Trophoblast cell (in vitro differentiated cells and primary cell): ENCODE data around the gene SLC25A44.
A peak's percentile ranks its signal among the peaks of the same experiment; 100 is the strongest.

Experiments used
- DNase-seq, 2 donors: peaks; one replicate each; pipeline ENCODE4 v3.0.0-alpha.2; 2016
- H2AFZ ChIP-seq: 2 replicates; pipeline ENCODE4 v1.6.1; 2013; ENCODE audit warnings: low read length, moderate library complexity, mild to moderate bottlenecking; ENCODE audit not compliant: insufficient read depth, poor library complexity
- H2AK5ac ChIP-seq: 2 replicates; pipeline ENCODE4 v1.6.1; 2013; ENCODE audit warnings: mild to moderate bottlenecking, low read length
- H2BK120ac ChIP-seq: 2 replicates; pipeline ENCODE4 v1.6.1; 2013; ENCODE audit warnings: low read length, mild to moderate bottlenecking, moderate library complexity; ENCODE audit not compliant: insufficient read depth, poor library complexity
- H2BK12ac ChIP-seq: 2 replicates; pipeline ENCODE4 v1.6.1; 2013; ENCODE audit warnings: mild to moderate bottlenecking, low read length, moderate library complexity
- H2BK5ac ChIP-seq: 2 replicates; pipeline ENCODE4 v1.6.1; 2013; ENCODE audit warnings: low read length, low read depth, moderate library complexity, mild to moderate bottlenecking; ENCODE audit not compliant: poor library complexity
- H3K14ac ChIP-seq: 2 replicates; pipeline ENCODE4 v1.6.1; 2013; ENCODE audit warnings: mild to moderate bottlenecking, low read length
- H3K18ac ChIP-seq: 2 replicates; pipeline ENCODE4 v1.6.1; 2013; ENCODE audit warnings: mild to moderate bottlenecking, low read length
- H3K23ac ChIP-seq: 2 replicates; pipeline ENCODE4 v1.6.1; 2013; ENCODE audit warnings: low read length
- H3K27ac ChIP-seq: 2 replicates; pipeline ENCODE4 v1.5.1; 2013; ENCODE audit warnings: low read depth, mild to moderate bottlenecking, inconsistent platforms, low read length, moderate library complexity
- H3K27me3 ChIP-seq: 2 replicates; pipeline ENCODE4 v1.6.1; 2013; ENCODE audit warnings: inconsistent platforms, mild to moderate bottlenecking, low read length, moderate library complexity; ENCODE audit not compliant: insufficient read depth
- H3K36me3 ChIP-seq, 2 experiments: 1 replicate in 1 of 2; 2 replicates in 1 of 2; pipeline ENCODE4 v1.6.1; 2013; ENCODE audit warnings: low read length in 2 of 2, mild to moderate bottlenecking in 2 of 2, moderate library complexity in 1 of 2; ENCODE audit not compliant: insufficient read depth in 2 of 2, control insufficient read depth in 1 of 2
- H3K4ac ChIP-seq: 2 replicates; pipeline ENCODE4 v1.6.1; 2013; ENCODE audit warnings: low read depth, mild to moderate bottlenecking, low read length, moderate library complexity
- H3K4me1 ChIP-seq, 2 experiments: 1 replicate in 1 of 2; 2 replicates in 1 of 2; pipeline ENCODE4 v1.6.1; 2013; ENCODE audit warnings: low read length in 2 of 2, mild to moderate bottlenecking in 2 of 2, moderate library complexity in 1 of 2; ENCODE audit not compliant: insufficient read depth in 2 of 2, control insufficient read depth in 1 of 2
- H3K4me2 ChIP-seq: 2 replicates; pipeline ENCODE4 v1.6.1; 2013; ENCODE audit warnings: inconsistent platforms, mild to moderate bottlenecking, low read length, moderate library complexity
- H3K4me3 ChIP-seq: 2 replicates; pipeline ENCODE4 v1.5.1; 2013; ENCODE audit warnings: mild to moderate bottlenecking, low read depth, low read length, inconsistent platforms
- H3K79me1 ChIP-seq: one replicate; pipeline ENCODE4 v1.6.1; 2013; ENCODE audit warnings: low read length
- H3K79me2 ChIP-seq: 2 replicates; pipeline ENCODE4 v1.6.1; 2013; ENCODE audit warnings: low read length, mild to moderate bottlenecking; ENCODE audit not compliant: control insufficient read depth, insufficient read depth, poor library complexity
- H3K9ac ChIP-seq: 2 replicates; pipeline ENCODE4 v1.6.1; 2013; ENCODE audit warnings: mild to moderate bottlenecking, low read length
- H3K9me3 ChIP-seq: 2 replicates; pipeline ENCODE4 v1.6.1; 2013; ENCODE audit warnings: low read depth, mild to moderate bottlenecking, control low read depth, inconsistent platforms, low read length; ENCODE audit not compliant: insufficient read depth
- H4K12ac ChIP-seq: 2 replicates; pipeline ENCODE4 v1.6.1; 2013; ENCODE audit warnings: low read depth, mild to moderate bottlenecking, low read length, moderate library complexity
- H4K8ac ChIP-seq: 2 replicates; pipeline ENCODE4 v1.6.1; 2013; ENCODE audit warnings: low read depth, mild to moderate bottlenecking, low read length, moderate library complexity
- H4K91ac ChIP-seq: one replicate; pipeline ENCODE4 v1.6.1; 2013; ENCODE audit warnings: low read depth, mild to moderate bottlenecking, low read length, moderate library complexity
- WGBS: extraction: QIAGEN DNeasy Blood & Tissue Kit; methylation state at CpG from one replicate; pipeline ENCODE4 v1.1.7; 2013; ENCODE audit warnings: missing lambda C conversion rate; ENCODE audit not compliant: insufficient read length, insufficient coverage; ENCODE audit errors: extremely low coverage; 5-methylcytosine and 5-hydroxymethylcytosine counted together

The SLC25A44 gene

DNA sequence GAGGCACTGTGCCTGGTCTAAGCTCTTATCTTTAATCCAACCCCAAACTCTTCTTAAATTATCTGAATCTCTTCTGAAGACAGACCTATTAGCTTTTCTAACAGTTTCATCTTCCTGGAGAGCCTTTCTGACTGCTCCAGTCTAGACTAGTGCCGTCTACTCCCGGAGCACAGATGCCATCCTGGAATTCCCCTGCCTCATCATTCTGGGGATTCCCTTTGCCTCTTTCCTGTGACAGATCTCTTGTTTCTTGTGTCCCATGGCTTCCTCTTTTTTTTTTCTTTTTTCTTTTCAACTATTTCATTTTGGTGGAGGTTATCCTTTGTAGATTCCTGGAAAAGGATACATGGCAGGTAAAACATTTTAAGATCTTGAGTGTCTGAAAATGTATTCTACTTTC lies 28.8 kb upstream of the SLC25A44 start:
- peak in 1 of 2 donors; percentile 57 for DNase-seq

DNA sequence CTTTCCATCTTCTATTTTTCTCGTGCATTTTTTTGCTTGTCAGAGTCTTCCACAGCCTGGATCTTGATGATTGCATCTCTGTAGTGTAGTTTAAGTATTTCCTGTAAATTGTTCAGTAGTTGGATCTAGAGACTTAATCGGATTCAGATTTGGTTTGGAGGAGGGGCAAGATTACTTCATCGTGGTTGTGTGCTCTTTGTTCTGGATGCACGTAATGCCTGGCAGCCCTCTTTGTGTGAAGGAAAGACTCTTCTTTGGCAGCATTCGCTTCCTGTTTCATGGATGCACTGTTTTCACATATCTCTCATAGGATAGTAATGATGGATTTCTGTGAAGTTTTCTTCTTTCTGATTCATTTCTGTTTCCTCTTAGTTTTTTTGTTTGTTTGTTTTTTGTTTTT lies 26.4 kb upstream of the SLC25A44 start:
- Histone ChIP-seq H2BK5ac (no peak overlapping the region), H3K79me2 (no peaks in the 10 kb centered on the region), H3K36me3 (no peaks in the 10 kb centered on the region), H4K12ac (no peak overlapping the region), H3K9me3 (peaks cover 2% of the 10 kb centered on the region), H3K79me1 (no peaks in the 10 kb centered on the region), H3K23ac (no peak overlapping the region), H3K4me2 (no peak overlapping the region), H2AK5ac (no peak overlapping the region), H2AFZ (no peak overlapping the region), H3K14ac (no peak overlapping the region), H3K4me1 (no peaks in the 10 kb centered on the region), H4K91ac (no peak overlapping the region), H3K27me3 (no peaks in the 10 kb centered on the region), H4K8ac (no peak overlapping the region), H3K4me3 (no peak overlapping the region), H3K18ac (no peak overlapping the region), H3K9ac (no peak overlapping the region), H2BK12ac (no peak overlapping the region), H3K27ac (no peak overlapping the region), H2BK120ac (no peak overlapping the region), H3K4ac (no peak overlapping the region)
- DNase-seq: no peak
- WGBS: no CpG with 5 or more reads among the region's 5 CpGs

More for the DNA sequence above, 28.8 kb upstream of the SLC25A44 start:
- Histone ChIP-seq H3K9me3 (peaks cover 2% of the 10 kb centered on the region), H2BK5ac (no peak overlapping the region), H3K23ac (no peak overlapping the region), H2AFZ (no peak overlapping the region), H3K4ac (no peak overlapping the region), H2BK120ac (no peak overlapping the region), H3K9ac (no peak overlapping the region), H3K4me2 (no peak overlapping the region), H4K8ac (no peak overlapping the region), H3K79me1 (peaks cover 3% of the 10 kb centered on the region), H3K36me3 (no peaks in the 10 kb centered on the region), H3K4me1 (peaks cover 5 to 6% of the 10 kb centered on the region in 2 experiments), H2AK5ac (no peak overlapping the region), H3K79me2 (peaks cover 2% of the 10 kb centered on the region), H2BK12ac (no peak overlapping the region), H3K18ac (no peak overlapping the region), H3K27me3 (no peaks in the 10 kb centered on the region), H4K91ac (no peak overlapping the region), H3K27ac (no peak overlapping the region), H3K4me3 (no peak overlapping the region), H4K12ac (no peak overlapping the region), H3K14ac (no peak overlapping the region)
- no CpG with 5 or more reads among the region's 2 CpGs for WGBS

DNA sequence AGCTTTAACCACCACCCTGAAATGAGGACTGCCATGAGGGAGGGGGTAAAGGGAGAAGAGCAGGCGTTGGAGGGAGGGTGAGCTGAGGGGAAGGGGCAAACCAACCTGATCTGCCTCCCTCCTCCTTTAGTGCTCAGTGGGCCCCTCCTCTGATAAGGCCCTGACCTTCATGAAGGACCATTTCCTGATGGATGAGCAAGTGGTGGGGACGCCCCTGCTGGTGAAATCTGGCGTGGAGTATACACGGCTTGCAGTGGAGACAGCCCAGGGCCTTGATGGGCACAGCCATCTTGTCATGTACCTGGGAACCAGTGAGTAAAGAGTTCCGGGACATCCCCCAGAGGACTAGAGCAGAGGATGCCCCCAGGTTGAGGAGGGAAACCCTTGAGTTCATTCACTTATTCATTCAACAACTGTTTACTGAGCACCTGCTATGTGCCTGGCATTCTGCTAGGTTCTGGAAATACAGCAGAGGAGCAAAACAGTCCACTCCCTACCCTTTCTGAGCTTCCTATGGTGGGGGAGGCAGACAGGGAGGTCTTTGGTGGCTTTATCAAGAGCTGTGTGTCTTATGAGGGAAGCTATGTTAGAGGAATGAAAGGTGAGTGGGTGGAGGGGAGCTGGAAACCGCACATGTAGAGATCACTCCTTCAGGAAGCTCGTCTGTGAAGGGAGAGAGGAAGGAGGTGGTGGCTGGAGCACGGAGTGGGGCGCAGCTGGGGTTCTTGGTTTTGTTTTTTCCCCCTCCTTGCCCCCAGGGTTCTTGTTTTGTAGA lies 21.0 kb upstream of the SLC25A44 start:
- no peak for DNase-seq
- no peak overlapping the region for H3K4ac ChIP-seq
- no peak overlapping the region for H3K23ac ChIP-seq
- no peak overlapping the region for H2AK5ac ChIP-seq
- H3K27me3 ChIP-seq: no peaks in the 10 kb centered on the region
- H4K91ac ChIP-seq: no peak overlapping the region
- no peaks in the 10 kb centered on the region for H3K4me1 ChIP-seq
- H3K36me3 ChIP-seq: no peaks in the 10 kb centered on the region
- WGBS: no CpG with 5 or more reads among the region's 9 CpGs
- H3K18ac ChIP-seq: no peak overlapping the region
- H3K4me2 ChIP-seq: no peak overlapping the region
- H2BK120ac ChIP-seq: no peak overlapping the region
- no peak overlapping the region for H2BK12ac ChIP-seq
- no peak overlapping the region for H2AFZ ChIP-seq
- no peak overlapping the region for H3K27ac ChIP-seq
- H3K14ac ChIP-seq: no peak overlapping the region
- H2BK5ac ChIP-seq: no peak overlapping the region
- H3K4me3 ChIP-seq: no peak overlapping the region
- H3K9me3 ChIP-seq: no peaks in the 10 kb centered on the region
- H3K9ac ChIP-seq: no peak overlapping the region
- no peaks in the 10 kb centered on the region for H3K79me2 ChIP-seq
- no peak overlapping the region for H4K12ac ChIP-seq
- no peaks in the 10 kb centered on the region for H3K79me1 ChIP-seq
- H4K8ac ChIP-seq: no peak overlapping the region

DNA sequence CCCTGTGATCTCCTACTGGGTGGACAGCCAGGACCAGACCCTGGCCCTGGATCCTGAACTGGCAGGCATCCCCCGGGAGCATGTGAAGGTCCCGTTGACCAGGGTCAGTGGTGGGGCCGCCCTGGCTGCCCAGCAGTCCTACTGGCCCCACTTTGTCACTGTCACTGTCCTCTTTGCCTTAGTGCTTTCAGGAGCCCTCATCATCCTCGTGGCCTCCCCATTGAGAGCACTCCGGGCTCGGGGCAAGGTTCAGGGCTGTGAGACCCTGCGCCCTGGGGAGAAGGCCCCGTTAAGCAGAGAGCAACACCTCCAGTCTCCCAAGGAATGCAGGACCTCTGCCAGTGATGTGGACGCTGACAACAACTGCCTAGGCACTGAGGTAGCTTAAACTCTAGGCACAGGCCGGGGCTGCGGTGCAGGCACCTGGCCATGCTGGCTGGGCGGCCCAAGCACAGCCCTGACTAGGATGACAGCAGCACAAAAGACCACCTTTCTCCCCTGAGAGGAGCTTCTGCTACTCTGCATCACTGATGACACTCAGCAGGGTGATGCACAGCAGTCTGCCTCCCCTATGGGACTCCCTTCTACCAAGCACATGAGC lies 17.2 kb upstream of the SLC25A44 start:
- H2BK12ac ChIP-seq: no peak overlapping the region
- no peaks in the 10 kb centered on the region for H3K79me2 ChIP-seq
- H3K4me3 ChIP-seq: no peak overlapping the region
- no peak overlapping the region for H3K23ac ChIP-seq
- no peak overlapping the region for H2BK5ac ChIP-seq
- H3K36me3 ChIP-seq: no peaks in the 10 kb centered on the region
- H3K18ac ChIP-seq: no peak overlapping the region
- DNase-seq: no peak
- no peak overlapping the region for H3K9ac ChIP-seq
- no peak overlapping the region for H3K14ac ChIP-seq
- no peak overlapping the region for H2AFZ ChIP-seq
- no peak overlapping the region for H4K8ac ChIP-seq
- H3K79me1 ChIP-seq: peaks cover 3% of the 10 kb centered on the region
- H3K27me3 ChIP-seq: no peaks in the 10 kb centered on the region
- H4K91ac ChIP-seq: no peak overlapping the region
- H3K4me1 ChIP-seq: peaks cover 2% of the 10 kb centered on the region in 2 experiments
- no peak overlapping the region for H2AK5ac ChIP-seq
- WGBS: no CpG with 5 or more reads among the region's 12 CpGs
- no peak overlapping the region for H4K12ac ChIP-seq
- no peak overlapping the region for H3K27ac ChIP-seq
- H3K4ac ChIP-seq: no peak overlapping the region
- H3K4me2 ChIP-seq: no peak overlapping the region
- no peak overlapping the region for H2BK120ac ChIP-seq
- no peaks in the 10 kb centered on the region for H3K9me3 ChIP-seq
